A673 (cell line): ENCODE data around the gene EFHC1. TPM values are rescaled to one million over a fixed set of nuclear protein-coding genes. Genes with fewer than 3 reads are reported as not detected.

ENCODE experiments used
- BruUV-seq: library from RNA; stranded (reverse); fragments of 400-500 nt; replicated peaks from 2 replicates; lab custom pipeline; 2021; lab: Mats Ljungman, UMichigan
- CTCF ChIA-PET: fragments of 300-600 bp; sonication (Branson Sonifier 250); formaldehyde crosslinking; loops from one replicate; lab custom pipeline; 2022; ENCODE audit warnings: antibody characterized with exemption; lab: Charles Lee
- POLR2A ChIA-PET: fragments of 300-600 bp; sonication (Branson Sonifier 250); formaldehyde crosslinking; loops from one replicate; lab custom pipeline; 2022; ENCODE audit warnings: antibody characterized with exemption; ENCODE audit not compliant: low non-redundant PET; lab: Charles Lee
- DNase-seq: peaks from one replicate; pipeline ENCODE4 v3.0.0-alpha.2; 2015; ENCODE audit warnings: low spot score
- H3K27ac ChIP-seq: fragments of 200-600 bp; sonication (generic); 2 replicates; pipeline ENCODE4 v1.5.1; 2016; ENCODE audit warnings: mixed run types, low read depth, mild to moderate bottlenecking, mixed read lengths, antibody characterized with exemption, low read length; ENCODE audit not compliant: poor library complexity, severe bottlenecking
- H3K27me3 ChIP-seq: fragments of 200-600 bp; sonication (generic); replicated peaks from 2 replicates; pipeline ENCODE4 v1.6.1; 2017; ENCODE audit warnings: mixed run types, low read depth, mild to moderate bottlenecking, mixed read lengths, antibody characterized with exemption, low read length; ENCODE audit not compliant: insufficient read depth, poor library complexity
- H3K36me3 ChIP-seq: fragments of 200-600 bp; sonication (generic); 2 replicates; pipeline ENCODE4 v1.6.1; 2016; ENCODE audit warnings: mixed run types, mild to moderate bottlenecking, mixed read lengths, antibody characterized with exemption, low read length; ENCODE audit not compliant: insufficient read depth, poor library complexity, severe bottlenecking
- H3K4me1 ChIP-seq: fragments of 200-600 bp; sonication (generic); 2 replicates; pipeline ENCODE4 v1.6.1; 2017; ENCODE audit warnings: mixed run types, mild to moderate bottlenecking, mixed read lengths, antibody characterized with exemption, low read length; ENCODE audit not compliant: insufficient read depth, poor library complexity, severe bottlenecking
- H3K4me3 ChIP-seq: fragments of 200-600 bp; sonication (generic); 2 replicates; pipeline ENCODE4 v1.5.1; 2016; ENCODE audit warnings: low read depth, mixed run types, mild to moderate bottlenecking, mixed read lengths, low read length; ENCODE audit not compliant: poor library complexity, severe bottlenecking
- H3K9me3 ChIP-seq: fragments of 200-600 bp; sonication (generic); 2 replicates; pipeline ENCODE4 v1.6.1; 2016; ENCODE audit warnings: mixed run types, low read depth, mild to moderate bottlenecking, mixed read lengths, antibody characterized with exemption, low read length; ENCODE audit not compliant: poor library complexity, severe bottlenecking
- EZH2 ChIP-seq: fragments of 200-600 bp; sonication (generic); IDR thresholded peaks from 2 replicates; pipeline ENCODE4 v1.6.1; 2017; ENCODE audit warnings: borderline replicate concordance, low read depth, mild to moderate bottlenecking, mixed read lengths, antibody characterized with exemption, low read length; ENCODE audit not compliant: poor library complexity, severe bottlenecking
- intact Hi-C: fragments of 100-400 bp; cut with micrococcal nuclease; formaldehyde crosslinking; loops from one replicate; pipeline ENCODE4 v1.10.0; 2022; ENCODE audit not compliant: unreplicated experiment
- total RNA-seq: library from RNA; stranded (reverse); gene quantifications from 2 replicates; pipeline ENCODE4 v1.2.3, GENCODE V29; 2021
- TF ChIP-seq, protein P1 (sequence below): fragments of 300-800, 200-600 bp; sonication (generic); conservative IDR thresholded peaks from 2 replicates; pipeline ENCODE4 v1.5.1; 2017; ENCODE audit warnings: low read depth, mild to moderate bottlenecking, antibody characterized with exemption, low read length, moderate library complexity, mixed read lengths

The EFHC1 gene
- total RNA-seq, 1 experiment from 2014 or later, result 16.9 TPM

DNA sequence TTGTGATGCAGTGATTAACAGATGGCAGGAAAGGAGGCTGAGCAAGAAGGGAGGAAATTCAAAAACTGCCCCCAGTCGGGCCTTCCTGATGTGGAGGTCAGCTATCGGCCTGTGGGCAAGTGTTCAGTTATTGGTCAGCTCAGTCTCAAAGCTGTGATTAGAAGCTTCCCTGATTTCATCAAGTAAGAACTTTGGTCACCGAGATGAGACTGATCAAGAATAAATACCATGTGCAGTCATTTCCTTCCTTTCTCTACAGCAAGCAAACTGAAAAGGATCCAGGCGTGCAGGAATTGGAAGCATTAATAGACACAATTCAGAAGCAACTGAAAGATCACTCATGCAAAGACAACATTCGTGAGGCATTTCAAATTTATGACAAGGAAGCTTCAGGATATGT lies 69.7 kb downstream of the EFHC1 start:
- Histone ChIP-seq H3K27me3 (no peaks in the 10 kb centered on the region), H3K4me1 (no peaks in the 10 kb centered on the region), H3K9me3 (no peaks in the 10 kb centered on the region), H3K4me3 (no peak overlapping the region), H3K27ac (no peak overlapping the region), H3K36me3 (no peaks in the 10 kb centered on the region)
- ChIA-PET CTCF (interaction anchor here (1.1 kb wide), 1 partner anchor 10 kb away, joined by 3 read pairs; no protein-coding TSS in a partner anchor), POLR2A (no interaction called here)
- DNase-seq, result no peak
- BruUV-seq, result no TSS peak
- no peak for TF ChIP-seq EZH2
- TF ChIP-seq, protein P1, sequence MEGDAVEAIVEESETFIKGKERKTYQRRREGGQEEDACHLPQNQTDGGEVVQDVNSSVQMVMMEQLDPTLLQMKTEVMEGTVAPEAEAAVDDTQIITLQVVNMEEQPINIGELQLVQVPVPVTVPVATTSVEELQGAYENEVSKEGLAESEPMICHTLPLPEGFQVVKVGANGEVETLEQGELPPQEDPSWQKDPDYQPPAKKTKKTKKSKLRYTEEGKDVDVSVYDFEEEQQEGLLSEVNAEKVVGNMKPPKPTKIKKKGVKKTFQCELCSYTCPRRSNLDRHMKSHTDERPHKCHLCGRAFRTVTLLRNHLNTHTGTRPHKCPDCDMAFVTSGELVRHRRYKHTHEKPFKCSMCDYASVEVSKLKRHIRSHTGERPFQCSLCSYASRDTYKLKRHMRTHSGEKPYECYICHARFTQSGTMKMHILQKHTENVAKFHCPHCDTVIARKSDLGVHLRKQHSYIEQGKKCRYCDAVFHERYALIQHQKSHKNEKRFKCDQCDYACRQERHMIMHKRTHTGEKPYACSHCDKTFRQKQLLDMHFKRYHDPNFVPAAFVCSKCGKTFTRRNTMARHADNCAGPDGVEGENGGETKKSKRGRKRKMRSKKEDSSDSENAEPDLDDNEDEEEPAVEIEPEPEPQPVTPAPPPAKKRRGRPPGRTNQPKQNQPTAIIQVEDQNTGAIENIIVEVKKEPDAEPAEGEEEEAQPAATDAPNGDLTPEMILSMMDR, result no peak
- intact Hi-C loops, result no loop called here

DNA sequence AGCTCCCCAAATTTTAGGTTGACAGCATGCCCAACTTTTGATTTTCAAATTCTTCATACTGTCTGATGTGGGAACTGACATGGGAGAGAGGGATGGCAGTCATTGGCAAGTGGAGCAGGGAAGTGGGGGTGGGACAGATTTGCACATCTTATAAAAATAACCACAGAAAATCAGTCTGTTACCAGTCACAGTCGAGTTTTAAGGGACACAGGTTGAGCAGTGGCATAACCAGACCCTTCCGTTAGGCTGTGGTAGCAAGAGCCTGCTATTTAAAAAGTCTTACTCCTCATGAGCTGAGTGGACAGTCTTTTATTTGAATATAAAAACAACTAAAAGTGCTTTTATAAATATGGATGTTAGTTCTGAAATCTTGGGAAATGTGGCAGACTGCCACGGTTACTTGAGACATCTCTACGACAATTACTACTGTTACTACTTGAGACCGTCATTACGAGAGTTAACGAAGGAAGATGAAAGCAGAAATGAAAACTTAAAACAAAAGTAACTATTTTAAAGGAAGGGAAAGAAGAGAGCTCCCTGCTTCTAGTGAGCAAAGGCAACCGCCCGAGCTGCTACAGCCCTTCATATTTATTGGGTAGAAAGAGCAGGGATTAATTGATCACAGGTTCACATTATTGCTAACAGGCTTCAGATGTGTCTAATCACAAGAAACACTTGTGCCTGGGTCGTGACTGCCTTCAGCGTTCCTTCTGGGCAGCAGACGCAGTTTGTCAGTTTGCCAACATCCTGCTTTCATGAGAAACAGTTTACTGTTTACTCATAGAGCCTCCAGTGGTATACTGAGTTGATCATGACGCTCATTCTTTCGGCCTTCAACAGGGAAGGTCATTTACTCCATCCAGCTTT lies 71.3 kb downstream of the EFHC1 start:
- Histone ChIP-seq H3K27ac (no peak overlapping the region), H3K36me3 (no peaks in the 10 kb centered on the region), H3K4me3 (no peak overlapping the region), H3K27me3 (no peaks in the 10 kb centered on the region), H3K4me1 (no peaks in the 10 kb centered on the region), H3K9me3 (no peaks in the 10 kb centered on the region)
- no TSS peak for BruUV-seq
- no peak for TF ChIP-seq EZH2
- TF ChIP-seq, protein P1, result no peak
- no peak for DNase-seq
- intact Hi-C loops, result no loop called here
- ChIA-PET CTCF (no interaction called here), POLR2A (no interaction called here)

DNA sequence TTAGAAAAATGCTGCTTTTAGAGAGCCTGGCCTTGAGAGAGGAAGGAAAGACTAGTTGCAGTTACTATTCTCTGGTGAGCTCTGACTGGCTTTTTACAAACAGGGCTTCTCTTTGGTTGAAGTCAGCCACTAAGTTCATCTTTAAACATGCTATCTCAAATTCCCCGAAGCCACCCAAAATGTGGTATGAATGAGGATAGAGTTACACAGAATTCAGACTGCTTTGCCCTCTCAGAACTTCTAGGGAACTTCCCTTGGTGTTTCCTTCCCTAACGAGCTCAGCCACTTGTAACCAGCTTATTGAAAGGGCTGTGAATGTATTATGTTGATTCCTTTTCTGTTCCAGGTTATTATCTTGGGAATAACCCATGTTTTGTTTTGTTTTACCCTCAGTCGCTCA lies 73.5 kb downstream of the EFHC1 start:
- Histone ChIP-seq H3K4me3 (no peak overlapping the region), H3K36me3 (no peaks in the 10 kb centered on the region), H3K27me3 (no peaks in the 10 kb centered on the region), H3K4me1 (no peaks in the 10 kb centered on the region), H3K27ac (no peak overlapping the region), H3K9me3 (no peaks in the 10 kb centered on the region)
- DNase-seq, result no peak
- no peak for TF ChIP-seq EZH2
- TF ChIP-seq, protein P1, result no peak
- intact Hi-C loops, result no loop called here
- BruUV-seq, result no TSS peak
- ChIA-PET POLR2A (no interaction called here), CTCF (no interaction called here)
